Suprapubic skin (tissue), 4 donors: Measurements from ENCODE around the gene MARCHF5. TPM values are rescaled to one million over a fixed set of nuclear protein-coding genes. Genes with fewer than 3 reads are reported as not detected.
"Not testable (repeated sequence)": the region's sequence is repeated elsewhere in the genome, so short reads cannot be mapped to it uniquely, and the experiment has no call there.

Experiments used
- DNase-seq, 2 donors: peaks; one replicate each; pipeline ENCODE4 v3.0.0-alpha.2; 2019; ENCODE audit warnings: low spot score in 2 of 2
- H3K27ac ChIP-seq: fragments of 200-600 bp; sonication (generic); one replicate; pipeline ENCODE4 v1.5.1; 2019
- H3K27me3 ChIP-seq: fragments of 200-600 bp; sonication (generic); one replicate; pipeline ENCODE4 v1.5.1; 2019
- H3K36me3 ChIP-seq: fragments of 200-600 bp; sonication (generic); one replicate; pipeline ENCODE4 v1.5.1; 2019
- H3K4me1 ChIP-seq: fragments of 200-600 bp; sonication (generic); one replicate; pipeline ENCODE4 v1.5.1; 2019
- H3K4me3 ChIP-seq: fragments of 200-600 bp; sonication (generic); one replicate; pipeline ENCODE4 v1.5.1; 2019; ENCODE audit warnings: mild to moderate bottlenecking
- H3K9me3 ChIP-seq: fragments of 200-600 bp; sonication (generic); one replicate; pipeline ENCODE4 v1.5.1; 2019
- CTCF ChIP-seq, 2 donors: fragments of 200-600 bp in 1 of 2; fragments of 450-650 bp in 1 of 2; sonication (generic) in 1 of 2; IDR thresholded peaks; one replicate each; pipeline ENCODE4 v1.5.1; 2016 to 2019; ENCODE audit warnings: antibody characterized with exemption in 2 of 2, mild to moderate bottlenecking in 1 of 2, moderate library complexity in 1 of 2
- EP300 ChIP-seq: sonication (generic); formaldehyde crosslinking; IDR thresholded peaks from one replicate; pipeline ENCODE4 v1.6.1; 2017; ENCODE audit warnings: antibody characterized with exemption
- POLR2A ChIP-seq, 2 donors: fragments of 450-650 bp; IDR thresholded peaks; one replicate each; pipeline ENCODE4 v1.6.1; 2017; ENCODE audit warnings: antibody characterized with exemption in 2 of 2, mild to moderate bottlenecking in 2 of 2, moderate library complexity in 2 of 2
- POLR2AphosphoS5 ChIP-seq, 3 donors: sonication (generic); formaldehyde crosslinking; IDR thresholded peaks; one replicate each; pipeline ENCODE4 v1.6.1; 2017; ENCODE audit warnings: antibody characterized with exemption in 3 of 3
- WGBS: methylation state at CpG from one replicate; pipeline ENCODE4 v1.1.5; 2018; 5-methylcytosine and 5-hydroxymethylcytosine counted together
- total RNA-seq, 4 donors: library from RNA; depleted of rRNA; stranded (reverse); fragments of >200 nt; gene quantifications; one replicate each; pipeline ENCODE4 v1.1.0, GENCODE V29; 2016

Gene MARCHF5
- total RNA-seq, 4 donors from 2014 or later, result 12.6 to 15.0 (median 13.3) TPM

GRCh38 chr10:92327445-92328433, 36.8 kb downstream of the MARCHF5 start:
- Histone ChIP-seq H3K9me3 (no peaks in the 10 kb centered on the region), H3K27ac (no peak overlapping the region), H3K4me1 (peaks cover 7% of the 10 kb centered on the region), H3K4me3 (no peak overlapping the region), H3K27me3 (no peaks in the 10 kb centered on the region), H3K36me3 (no peaks in the 10 kb centered on the region)
- TF ChIP-seq POLR2AphosphoS5 (IDR thresholded peaks at IDR 0.05) (no peak), CTCF (IDR thresholded peaks at IDR 0.05) (no peak), POLR2A (IDR thresholded peaks at IDR 0.05) (no peak), EP300 (no peak)
- 83% methylated on average over 3 of the region's 3 CpGs for WGBS
- no peak for DNase-seq

- DNase-seq, result no peak
- Histone ChIP-seq H3K4me1 (peaks cover 7% of the 10 kb centered on the region), H3K27ac (no peak overlapping the region), H3K4me3 (no peak overlapping the region), H3K36me3 (no peaks in the 10 kb centered on the region), H3K27me3 (no peaks in the 10 kb centered on the region), H3K9me3 (no peaks in the 10 kb centered on the region)
- TF ChIP-seq CTCF (IDR thresholded peaks at IDR 0.05) (no peak), POLR2A (IDR thresholded peaks at IDR 0.05) (no peak), POLR2AphosphoS5 (IDR thresholded peaks at IDR 0.05) (no peak), EP300 (no peak)
Observed at GRCh38 chr10:92328993-92329392, 38.0 kb downstream of the MARCHF5 start.

- DNase-seq, H3K27me3 ChIP-seq, H3K4me3 ChIP-seq, H3K9me3 ChIP-seq, H3K4me1 ChIP-seq, H3K27ac ChIP-seq, H3K36me3 ChIP-seq: not testable (repeated sequence)
- WGBS, result 65% methylated on average over 6 of the region's 6 CpGs
Observed at GRCh38 chr10:92329927-92330326, 39.0 kb downstream of the MARCHF5 start.

GRCh38 chr10:92342796-92343195, 51.8 kb downstream of the MARCHF5 start:
- peaks cover 42% of the 10 kb centered on the region for H3K36me3 ChIP-seq
- TF ChIP-seq CTCF (IDR thresholded peaks at IDR 0.05), result no peak
- no peak for TF ChIP-seq POLR2A (IDR thresholded peaks at IDR 0.05)
- TF ChIP-seq POLR2AphosphoS5 (IDR thresholded peaks at IDR 0.05), result no peak
- TF ChIP-seq EP300, result no peak
- no peaks in the 10 kb centered on the region for H3K9me3 ChIP-seq
- no peak overlapping the region for H3K4me3 ChIP-seq
- DNase-seq, result no peak
- H3K27me3 ChIP-seq, result no peaks in the 10 kb centered on the region
- H3K27ac ChIP-seq, result no peak overlapping the region
- WGBS, result 93% methylated on average over 2 of the region's 2 CpGs
- H3K4me1 ChIP-seq, result no peaks in the 10 kb centered on the region

- H3K27ac ChIP-seq, H3K4me3 ChIP-seq, H3K4me1 ChIP-seq, H3K27me3 ChIP-seq, DNase-seq, H3K9me3 ChIP-seq: not testable (repeated sequence)
- WGBS, result 93% methylated on average over 5 of the region's 5 CpGs
- H3K36me3 ChIP-seq, result peaks cover 67% of the 10 kb centered on the region
Observed at GRCh38 chr10:92345575-92345974, 54.6 kb downstream of the MARCHF5 start.

- 95% methylated on average over 9 of the region's 9 CpGs for WGBS
Observed at GRCh38 chr10:92347035-92347676, 56.2 kb downstream of the MARCHF5 start.

More at GRCh38 chr10:92347035-92347676, 56.2 kb downstream of the MARCHF5 start:
- not testable (repeated sequence) for H3K27ac ChIP-seq, H3K9me3 ChIP-seq, H3K27me3 ChIP-seq, H3K4me1 ChIP-seq, H3K4me3 ChIP-seq, DNase-seq
- H3K36me3 ChIP-seq, result peaks cover 66% of the 10 kb centered on the region
